ENCODE data around the gene OR4A16.

OR4A16 gene

GRCh38 chr11:55342901-55343300 lies at the start of gene OR4A16:
TSS of gene OR4A16 (plus strand) at chr11:55343201. CDS start at chr11:55343201, 0 bp downstream.
- H3K27ac ChIP-seq: no peak within 1 kb of the TSS
- TF ChIP-seq ZFX (IDR thresholded peaks at IDR 0.05) (no peak), CTCF (conservative IDR thresholded peaks at IDR 0.05) (no peak)

- H3K27ac ChIP-seq: no peak overlapping the region
- TF ChIP-seq CTCF (conservative IDR thresholded peaks at IDR 0.05) (no peak), ZFX (IDR thresholded peaks at IDR 0.05) (no peak)
Observed at GRCh38 chr11:55324500-55324899, 18.5 kb upstream of the OR4A16 start.

- TF ChIP-seq CTCF (conservative IDR thresholded peaks at IDR 0.05) (no peak), ZFX (IDR thresholded peaks at IDR 0.05) (no peak)
- no peak overlapping the region for H3K27ac ChIP-seq
Observed at GRCh38 chr11:55345306-55345705, 2.3 kb downstream of the OR4A16 start.

GRCh38 chr11:55349032-55349431 lies 6.0 kb downstream of the OR4A16 start:
- TF ChIP-seq ZFX (IDR thresholded peaks at IDR 0.05): no peak
- no peak for TF ChIP-seq CTCF (conservative IDR thresholded peaks at IDR 0.05)
- no peak overlapping the region for H3K27ac ChIP-seq

- TF ChIP-seq ZFX (IDR thresholded peaks at IDR 0.05) (no peak), CTCF (conservative IDR thresholded peaks at IDR 0.05) (peak; percentile 82)
- no peak overlapping the region for H3K27ac ChIP-seq
Observed at GRCh38 chr11:55357560-55358184, 14.7 kb downstream of the OR4A16 start.

- H3K27ac ChIP-seq: no peak within 1 kb of the TSS
- no peak for TF ChIP-seq ZFX (IDR thresholded peaks at IDR 0.05)
- no peak for TF ChIP-seq CTCF (conservative IDR thresholded peaks at IDR 0.05)
Observed at GRCh38 chr11:55367674-55368073, 24.7 kb downstream of the OR4A16 start, which contains the start of gene OR4A15. TSS of gene OR4A15 (plus strand) at chr11:55367974. CDS start at chr11:55367974, 0 bp downstream.
